ENCODE data around the gene WDR45B. TPM values are rescaled to one million over a fixed set of nuclear protein-coding genes. Genes with fewer than 3 reads are reported as not detected.

WDR45B gene
- total RNA-seq, 1 experiment from 2014 or later = 110 TPM

GRCh38 chr17:82667668-82668000 lies 19.4 kb upstream of the WDR45B start:
- Histone ChIP-seq H3K4me1 (ENCODE audit: insufficient read depth, low read length) (no peaks in the 10 kb centered on the region; the same call in 1 of the 2 replicates), H2BK5ac (ENCODE audit: insufficient read length, low read length) (no peak overlapping the region), H3K9me3 (ENCODE audit: control insufficient read depth, low read depth, low read length) (no peaks in the 10 kb centered on the region), H3K14ac (ENCODE audit: insufficient read depth, low read length) (no peak overlapping the region), H3K9ac (ENCODE audit: extremely low read depth, insufficient read length, low read length) (no peak overlapping the region), H3K79me2 (ENCODE audit: insufficient read depth, low read length) (no peaks in the 10 kb centered on the region), H2BK120ac (ENCODE audit: low read depth, low read length, poor library complexity, severe bottlenecking) (no peak overlapping the region), H3T11ph (ENCODE audit: low read length) (no peak overlapping the region), H4K5ac (ENCODE audit: insufficient read length, low read depth, low read length) (no peak overlapping the region), H3K56ac (ENCODE audit: insufficient read length, low read depth, low read length) (no peak overlapping the region), H4K20me1 (ENCODE audit: control insufficient read depth, insufficient read depth, insufficient read length) (no peaks in the 10 kb centered on the region), H4K8ac (replicated peaks; ENCODE audit: insufficient read length, low read depth, low read length) (no peak overlapping the region), H2AK5ac (ENCODE audit: insufficient read length, low read length) (no peak overlapping the region), H4K91ac (ENCODE audit: insufficient read length, low read depth, low read length) (no peak overlapping the region), H3K23me2 (ENCODE audit: insufficient read length, low read depth, low read length, poor library complexity, severe bottlenecking) (no peaks in the 10 kb centered on the region), H3K27ac (ENCODE audit: insufficient read length, low read depth, low read length) (no peak overlapping the region), H2AFZ (ENCODE audit: low read length) (no peak overlapping the region), H2BK20ac (ENCODE audit: low read depth, low read length, poor library complexity, severe bottlenecking) (no peak overlapping the region), H3K79me1 (ENCODE audit: insufficient read depth, low read depth, low read length, poor library complexity, severe bottlenecking) (no peaks in the 10 kb centered on the region), H3K4ac (ENCODE audit: low read depth, low read length) (no peak overlapping the region), H3K23ac (ENCODE audit: insufficient read length, low read depth, low read length) (no peak overlapping the region), H2BK15ac (ENCODE audit: low read depth, low read length) (no peak overlapping the region), H3K4me2 (ENCODE audit: insufficient read depth, insufficient read length, low read length) (no peak overlapping the region), H2BK12ac (ENCODE audit: insufficient read length, low read depth, low read length) (no peak overlapping the region), H3K18ac (ENCODE audit: insufficient read length, low read depth, low read length) (no peak overlapping the region), H3K27me3 (ENCODE audit: insufficient read depth, low read length) (no peaks in the 10 kb centered on the region)
- Mint-ChIP-seq H3K4me3 (0 out of 5 replicates have a peak overlapping the region, but pooled peaks of 1 of the 2 experiments have one; percentile 34), H3K27ac (no peak overlapping the region), H3K27me3 (ENCODE audit: low read depth) (peaks cover 4% of the 10 kb centered on the region), H3K36me3 (ENCODE audit: insufficient read depth in 1 of 3, low read depth in 3 of 3) (no peaks in the 10 kb centered on the region), H3K4me1 (peaks cover 6 to 14% of the 10 kb centered on the region in 2 experiments), H3K9me3 (peaks cover 0 to 3% of the 10 kb centered on the region in 2 experiments; a peak in 1 of 5 replicates)
- no peak for DNase-seq
- no CpG with 5 or more reads among the region's 15 CpGs for WGBS (ENCODE audit: extremely low coverage, insufficient read length, low lambda C conversion rate)
- TF ChIP-seq CTCF (conservative IDR thresholded peaks at IDR 0.05) = no peak
